OCI-LY7 (cell line): ENCODE data around the gene MRPL3.

Experiments used
- CTCF ChIP-seq: fragments of 200-600 bp; sonication (generic); conservative IDR thresholded peaks from 2 replicates; pipeline ENCODE4 v1.5.1; 2014; ENCODE audit warnings: mild to moderate bottlenecking, antibody characterized with exemption, low read length, moderate library complexity, mixed read lengths
- EZH2phosphoT487 ChIP-seq: fragments of 200-600 bp; sonication (generic); IDR thresholded peaks from 2 replicates; pipeline ENCODE4 v1.6.1; 2018; ENCODE audit warnings: low read depth, borderline replicate concordance, mild to moderate bottlenecking, mixed run types, antibody characterized with exemption, low read length, moderate library complexity, mixed read lengths

- no peak for TF ChIP-seq CTCF
- no peak for TF ChIP-seq EZH2phosphoT487
Observed at GRCh38 chr3:131530843-131531242, 28.1 kb upstream of the MRPL3 start.
